Measurements from ENCODE around the gene TRAK1.

The TRAK1 gene

DNA sequence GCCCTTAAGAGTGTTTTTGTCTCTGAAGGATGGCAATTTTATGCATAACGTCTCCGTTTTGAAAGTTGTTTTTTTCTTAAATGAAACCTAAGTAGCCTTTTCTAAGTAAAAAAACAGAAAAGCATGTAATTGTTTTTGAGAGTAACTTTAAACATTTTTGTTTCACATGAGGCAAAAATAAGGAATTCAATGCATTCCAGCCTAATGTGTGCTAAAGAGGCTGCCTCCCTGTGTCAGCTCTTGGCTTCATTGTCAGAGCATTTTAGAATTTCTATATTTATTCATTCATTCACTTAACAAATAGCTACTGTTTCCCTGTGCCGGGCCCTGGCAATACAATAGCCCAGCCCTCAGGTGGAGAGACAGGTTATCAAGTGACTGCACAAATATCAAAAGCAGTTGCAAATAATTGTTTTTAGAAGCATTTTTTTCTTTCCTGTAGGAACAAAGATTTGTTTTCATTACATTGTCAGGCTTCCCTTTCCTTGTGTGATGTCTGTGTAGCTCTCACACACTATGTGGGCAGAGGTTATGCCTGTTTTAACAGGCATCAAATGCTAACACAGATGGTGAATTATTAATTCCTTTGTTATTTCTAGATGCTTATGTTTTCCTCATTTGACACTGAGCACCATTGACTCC lies 93.0 kb downstream of the TRAK1 start:
- DNase-seq = no peak
- no peak overlapping the region for H3K4me3 ChIP-seq
- intact Hi-C loops (cut with DNase I; ENCODE audit: low total_unique reads) = no loop called here
- no peak overlapping the region for H3K27ac ChIP-seq
- H3K27me3 ChIP-seq = no peaks in the 10 kb centered on the region
- H3K4me1 ChIP-seq = peaks cover 0 to 14% (median 7%) of the 10 kb centered on the region in 4 donors
- peaks cover 0 to 14% (median 5%) of the 10 kb centered on the region in 3 donors for H3K36me3 ChIP-seq
- H3K9me3 ChIP-seq = no peaks in the 10 kb centered on the region
- TF ChIP-seq, protein P1, sequence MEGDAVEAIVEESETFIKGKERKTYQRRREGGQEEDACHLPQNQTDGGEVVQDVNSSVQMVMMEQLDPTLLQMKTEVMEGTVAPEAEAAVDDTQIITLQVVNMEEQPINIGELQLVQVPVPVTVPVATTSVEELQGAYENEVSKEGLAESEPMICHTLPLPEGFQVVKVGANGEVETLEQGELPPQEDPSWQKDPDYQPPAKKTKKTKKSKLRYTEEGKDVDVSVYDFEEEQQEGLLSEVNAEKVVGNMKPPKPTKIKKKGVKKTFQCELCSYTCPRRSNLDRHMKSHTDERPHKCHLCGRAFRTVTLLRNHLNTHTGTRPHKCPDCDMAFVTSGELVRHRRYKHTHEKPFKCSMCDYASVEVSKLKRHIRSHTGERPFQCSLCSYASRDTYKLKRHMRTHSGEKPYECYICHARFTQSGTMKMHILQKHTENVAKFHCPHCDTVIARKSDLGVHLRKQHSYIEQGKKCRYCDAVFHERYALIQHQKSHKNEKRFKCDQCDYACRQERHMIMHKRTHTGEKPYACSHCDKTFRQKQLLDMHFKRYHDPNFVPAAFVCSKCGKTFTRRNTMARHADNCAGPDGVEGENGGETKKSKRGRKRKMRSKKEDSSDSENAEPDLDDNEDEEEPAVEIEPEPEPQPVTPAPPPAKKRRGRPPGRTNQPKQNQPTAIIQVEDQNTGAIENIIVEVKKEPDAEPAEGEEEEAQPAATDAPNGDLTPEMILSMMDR (IDR thresholded peaks at IDR 0.05) = no peak

GRCh38 chr3:42184651-42185443 lies 93.7 kb downstream of the TRAK1 start:
- intact Hi-C loops (cut with DNase I; ENCODE audit: low total_unique reads) = no loop called here

GRCh38 chr3:42187936-42188335 lies 96.8 kb downstream of the TRAK1 start:
- intact Hi-C loops (cut with DNase I; ENCODE audit: low total_unique reads) = no loop called here
- no peak overlapping the region for H3K4me3 ChIP-seq
- no peaks in the 10 kb centered on the region for H3K9me3 ChIP-seq
- DNase-seq = no peak
- H3K27ac ChIP-seq = no peak overlapping the region
- TF ChIP-seq, protein P1 (IDR thresholded peaks at IDR 0.05) = no peak
- peaks cover 0 to 23% (median 7%) of the 10 kb centered on the region in 3 donors for H3K36me3 ChIP-seq
- H3K27me3 ChIP-seq = no peaks in the 10 kb centered on the region
- peaks cover 0 to 19% (median 6%) of the 10 kb centered on the region in 4 donors for H3K4me1 ChIP-seq

More at GRCh38 chr3:42184651-42185443, 93.7 kb downstream of the TRAK1 start:
- H3K36me3 ChIP-seq = peaks cover 0 to 17% (median 5%) of the 10 kb centered on the region in 3 donors
- H3K9me3 ChIP-seq = no peaks in the 10 kb centered on the region
- peaks cover 0 to 17% (median 3%) of the 10 kb centered on the region in 4 donors for H3K4me1 ChIP-seq
- H3K27me3 ChIP-seq = no peaks in the 10 kb centered on the region
- H3K27ac ChIP-seq = no peak overlapping the region
- DNase-seq = no peak
- TF ChIP-seq, protein P1 (IDR thresholded peaks at IDR 0.05) = no peak
- no peak overlapping the region for H3K4me3 ChIP-seq

- DNase-seq = no peak
- Histone ChIP-seq H3K4me1 (peaks cover 0 to 19% (median 6%) of the 10 kb centered on the region in 4 donors), H3K27me3 (no peaks in the 10 kb centered on the region), H3K36me3 (peaks cover 2 to 27% (median 11%) of the 10 kb centered on the region in 3 donors), H3K4me3 (no peak overlapping the region), H3K27ac (no peak overlapping the region), H3K9me3 (no peaks in the 10 kb centered on the region)
- TF ChIP-seq, protein P1 (IDR thresholded peaks at IDR 0.05) = no peak
- intact Hi-C loops (cut with DNase I; ENCODE audit: low total_unique reads) = no loop called here
Measured at GRCh38 chr3:42188376-42188775, 97.2 kb downstream of the TRAK1 start.

- Histone ChIP-seq H3K27me3 (no peaks in the 10 kb centered on the region), H3K4me3 (no peak overlapping the region), H3K36me3 (peaks cover 8 to 34% (median 18%) of the 10 kb centered on the region in 3 donors), H3K27ac (no peak overlapping the region), H3K9me3 (no peaks in the 10 kb centered on the region), H3K4me1 (peaks cover 0 to 13% (median 6%) of the 10 kb centered on the region in 4 donors)
- intact Hi-C loops (cut with DNase I; ENCODE audit: low total_unique reads) = no loop called here
- TF ChIP-seq, protein P1 (IDR thresholded peaks at IDR 0.05) = no peak
- no peak for DNase-seq
Measured at GRCh38 chr3:42189001-42189460, 97.9 kb downstream of the TRAK1 start.

All from tibial artery (tissue), 4 donors.